ENCODE results near the gene TTLL3. TPM values are rescaled to one million over a fixed set of nuclear protein-coding genes. Genes with fewer than 3 reads are reported as not detected.
"Not testable (repeated sequence)": the region's sequence is repeated elsewhere in the genome, so short reads cannot be mapped to it uniquely, and the experiment has no call there.

The TTLL3 gene
- total and polyA plus RNA-seq, 2 donors (not counting 1 experiment from before 2014, with no cell fraction given) = 84.5 to 168 TPM

DNA sequence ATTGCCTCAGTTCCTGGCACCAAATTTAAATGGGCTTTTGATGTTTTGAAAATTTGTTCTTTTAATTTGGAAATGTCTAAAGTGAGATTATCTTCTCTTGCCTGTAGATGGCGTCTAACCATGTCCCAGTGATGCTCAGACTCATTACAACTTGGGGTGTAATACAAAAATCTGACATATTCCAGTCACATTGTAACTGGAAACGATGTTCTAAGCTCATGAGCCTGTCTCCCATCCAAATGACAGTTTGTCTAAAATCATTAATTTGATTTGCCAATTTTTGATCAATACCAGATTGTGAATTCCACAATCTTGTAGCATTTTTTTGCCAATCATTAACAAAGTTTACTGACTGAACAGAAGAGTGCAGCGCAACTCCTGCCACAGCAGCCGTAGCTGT lies 38.8 kb downstream of the TTLL3 start:
- H3K27me3 ChIP-seq (replicated peaks in 1 of 4; ENCODE audit: control extremely low read depth in 1 of 4, control insufficient read depth in 3 of 4, insufficient read depth in 4 of 4, low read length in 3 of 4); H3K36me3 ChIP-seq (replicated peaks in 1 of 2; ENCODE audit: control extremely low read depth in 1 of 2, control insufficient read depth in 1 of 2, extremely low read depth in 1 of 2, insufficient read depth in 2 of 2, low read length in 1 of 2); H3K9me3 Mint-ChIP-seq (ENCODE audit: insufficient read depth); POLR2A ChIA-PET; H3K9ac ChIP-seq (ENCODE audit: low read length); H3K4me2 ChIP-seq (replicated peaks; ENCODE audit: low read depth, low read length, poor library complexity, severe bottlenecking); ATAC-seq (ENCODE audit: low read depth); H3K27me3 Mint-ChIP-seq; H3K79me2 ChIP-seq (ENCODE audit: control insufficient read depth, insufficient read depth, low read length); H2AFZ ChIP-seq (ENCODE audit: insufficient read depth, low read depth, low read length, poor library complexity, severe bottlenecking); H4K20me1 ChIP-seq (ENCODE audit: control insufficient read depth, insufficient read depth, low read length, poor library complexity, severe bottlenecking); H3K4me1 ChIP-seq (ENCODE audit: control insufficient read depth in 2 of 2, insufficient read depth in 2 of 2, low read length in 2 of 2); intact Hi-C loops (cut with micrococcal nuclease); H3K4me3 ChIP-seq (ENCODE audit: control extremely low read depth in 1 of 5, extremely low read depth in 1 of 5, insufficient read depth in 1 of 5, low read depth in 2 of 5, low read length in 4 of 5); H3K27ac ChIP-seq (ENCODE audit: low read length in 2 of 2); H3K4me3 Mint-ChIP-seq; H3K27ac Mint-ChIP-seq; H3K4me1 Mint-ChIP-seq; H3K9me3 ChIP-seq (ENCODE audit: control extremely low read depth in 1 of 3, control insufficient read depth in 2 of 3, insufficient read depth in 1 of 3, low read length in 2 of 3): not testable (repeated sequence)
- DNase-seq = peak; percentile 40
- TF ChIP-seq, protein P1, sequence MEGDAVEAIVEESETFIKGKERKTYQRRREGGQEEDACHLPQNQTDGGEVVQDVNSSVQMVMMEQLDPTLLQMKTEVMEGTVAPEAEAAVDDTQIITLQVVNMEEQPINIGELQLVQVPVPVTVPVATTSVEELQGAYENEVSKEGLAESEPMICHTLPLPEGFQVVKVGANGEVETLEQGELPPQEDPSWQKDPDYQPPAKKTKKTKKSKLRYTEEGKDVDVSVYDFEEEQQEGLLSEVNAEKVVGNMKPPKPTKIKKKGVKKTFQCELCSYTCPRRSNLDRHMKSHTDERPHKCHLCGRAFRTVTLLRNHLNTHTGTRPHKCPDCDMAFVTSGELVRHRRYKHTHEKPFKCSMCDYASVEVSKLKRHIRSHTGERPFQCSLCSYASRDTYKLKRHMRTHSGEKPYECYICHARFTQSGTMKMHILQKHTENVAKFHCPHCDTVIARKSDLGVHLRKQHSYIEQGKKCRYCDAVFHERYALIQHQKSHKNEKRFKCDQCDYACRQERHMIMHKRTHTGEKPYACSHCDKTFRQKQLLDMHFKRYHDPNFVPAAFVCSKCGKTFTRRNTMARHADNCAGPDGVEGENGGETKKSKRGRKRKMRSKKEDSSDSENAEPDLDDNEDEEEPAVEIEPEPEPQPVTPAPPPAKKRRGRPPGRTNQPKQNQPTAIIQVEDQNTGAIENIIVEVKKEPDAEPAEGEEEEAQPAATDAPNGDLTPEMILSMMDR (IDR thresholded peaks at IDR 0.05) = peak; percentile 75
- no CpG with 5 or more reads among the region's 4 CpGs for WGBS (ENCODE audit: insufficient coverage)
- CTCF ChIA-PET = interaction anchor here (1.2 to 1.3 kb wide), 2 partner anchors 56 to 66 kb away, joined by 4 read pairs; partner anchors contain the start of genes ARPC4 and TADA3

DNA sequence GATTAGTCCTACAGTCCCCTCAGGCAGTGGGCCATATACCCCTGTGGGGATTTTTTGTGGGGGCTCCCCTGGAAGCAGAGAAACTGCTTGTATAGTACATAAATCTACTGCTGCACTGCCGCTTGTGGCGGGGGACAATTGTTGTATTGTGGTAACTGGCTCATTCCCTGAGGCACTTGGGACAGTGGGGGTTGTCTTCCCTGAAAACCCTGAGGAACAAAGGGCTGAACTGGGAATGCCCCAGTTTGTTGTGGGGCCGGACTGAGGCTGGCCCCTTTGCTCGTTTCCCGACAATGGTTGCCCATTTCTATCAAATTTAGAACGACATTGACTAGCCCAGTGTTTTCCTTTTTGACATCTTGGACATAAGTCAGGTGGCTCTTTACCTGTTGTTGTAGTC lies 41.3 kb downstream of the TTLL3 start:
- POLR2A ChIA-PET; H2AFZ ChIP-seq (ENCODE audit: insufficient read depth, low read depth, low read length, poor library complexity, severe bottlenecking); H3K79me2 ChIP-seq (ENCODE audit: control insufficient read depth, insufficient read depth, low read length); H3K9me3 Mint-ChIP-seq (ENCODE audit: insufficient read depth); H3K4me2 ChIP-seq (replicated peaks; ENCODE audit: low read depth, low read length, poor library complexity, severe bottlenecking); H3K36me3 ChIP-seq (replicated peaks in 1 of 2; ENCODE audit: control extremely low read depth in 1 of 2, control insufficient read depth in 1 of 2, extremely low read depth in 1 of 2, insufficient read depth in 2 of 2, low read length in 1 of 2); H3K27ac Mint-ChIP-seq; H3K9me3 ChIP-seq (ENCODE audit: control extremely low read depth in 1 of 3, control insufficient read depth in 2 of 3, insufficient read depth in 1 of 3, low read length in 2 of 3); H3K4me1 ChIP-seq (ENCODE audit: control insufficient read depth in 2 of 2, insufficient read depth in 2 of 2, low read length in 2 of 2); H3K9ac ChIP-seq (ENCODE audit: low read length); H4K20me1 ChIP-seq (ENCODE audit: control insufficient read depth, insufficient read depth, low read length, poor library complexity, severe bottlenecking); H3K4me3 Mint-ChIP-seq; ATAC-seq (ENCODE audit: low read depth); H3K27ac ChIP-seq (ENCODE audit: low read length in 2 of 2); H3K4me3 ChIP-seq (ENCODE audit: control extremely low read depth in 1 of 5, extremely low read depth in 1 of 5, insufficient read depth in 1 of 5, low read depth in 2 of 5, low read length in 4 of 5); H3K27me3 ChIP-seq (replicated peaks in 1 of 4; ENCODE audit: control extremely low read depth in 1 of 4, control insufficient read depth in 3 of 4, insufficient read depth in 4 of 4, low read length in 3 of 4); H3K4me1 Mint-ChIP-seq; CTCF ChIA-PET; intact Hi-C loops (cut with micrococcal nuclease); DNase-seq: not testable (repeated sequence)
- H3K27me3 Mint-ChIP-seq = peaks cover 15% of the 10 kb centered on the region
- 92% methylated on average over 5 of the region's 6 CpGs for WGBS (ENCODE audit: insufficient coverage)

DNA sequence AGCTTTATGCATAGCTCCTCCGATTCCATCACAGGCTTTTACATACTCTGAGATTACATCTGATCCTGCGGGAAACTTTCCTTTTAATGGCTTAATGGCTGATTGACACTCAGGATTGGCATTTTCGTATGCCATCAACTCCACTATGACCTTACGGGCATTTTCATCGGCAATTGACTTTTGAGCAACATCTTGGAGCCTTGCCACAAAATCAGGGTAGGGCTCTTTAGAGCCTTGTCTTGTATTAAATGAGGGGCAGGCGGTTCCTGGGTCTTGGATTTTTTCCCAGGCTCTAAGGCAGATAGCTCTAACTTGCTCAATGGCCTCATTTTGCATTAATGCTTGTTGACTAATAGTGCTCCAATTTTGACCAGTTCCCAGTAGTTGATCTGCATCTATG lies 41.9 kb downstream of the TTLL3 start:
- H3K36me3 ChIP-seq (replicated peaks in 1 of 2; ENCODE audit: control extremely low read depth in 1 of 2, control insufficient read depth in 1 of 2, extremely low read depth in 1 of 2, insufficient read depth in 2 of 2, low read length in 1 of 2); H3K27ac Mint-ChIP-seq; ATAC-seq (ENCODE audit: low read depth); H3K4me1 Mint-ChIP-seq; H2AFZ ChIP-seq (ENCODE audit: insufficient read depth, low read depth, low read length, poor library complexity, severe bottlenecking); H3K4me1 ChIP-seq (ENCODE audit: control insufficient read depth in 2 of 2, insufficient read depth in 2 of 2, low read length in 2 of 2); H3K79me2 ChIP-seq (ENCODE audit: control insufficient read depth, insufficient read depth, low read length); H3K9ac ChIP-seq (ENCODE audit: low read length); H4K20me1 ChIP-seq (ENCODE audit: control insufficient read depth, insufficient read depth, low read length, poor library complexity, severe bottlenecking); POLR2A ChIA-PET; H3K9me3 Mint-ChIP-seq (ENCODE audit: insufficient read depth); intact Hi-C loops (cut with micrococcal nuclease); H3K27ac ChIP-seq (ENCODE audit: low read length in 2 of 2); DNase-seq; CTCF ChIA-PET; H3K27me3 ChIP-seq (replicated peaks in 1 of 4; ENCODE audit: control extremely low read depth in 1 of 4, control insufficient read depth in 3 of 4, insufficient read depth in 4 of 4, low read length in 3 of 4); H3K9me3 ChIP-seq (ENCODE audit: control extremely low read depth in 1 of 3, control insufficient read depth in 2 of 3, insufficient read depth in 1 of 3, low read length in 2 of 3); H3K4me2 ChIP-seq (replicated peaks; ENCODE audit: low read depth, low read length, poor library complexity, severe bottlenecking); H3K4me3 ChIP-seq (ENCODE audit: control extremely low read depth in 1 of 5, extremely low read depth in 1 of 5, insufficient read depth in 1 of 5, low read depth in 2 of 5, low read length in 4 of 5); H3K4me3 Mint-ChIP-seq: not testable (repeated sequence)
- peaks cover 15% of the 10 kb centered on the region for H3K27me3 Mint-ChIP-seq
- 90% methylated on average over 3 of the region's 6 CpGs for WGBS (ENCODE audit: insufficient coverage)
